Epidermal melanocyte (primary cell): ENCODE results near the gene C12orf42.

ENCODE experiments used
- DNase-seq: peaks from one replicate; pipeline ENCODE4 v3.0.0; 2011; ENCODE audit warnings: low spot score; ENCODE audit not compliant: insufficient read length

Gene C12orf42

DNA sequence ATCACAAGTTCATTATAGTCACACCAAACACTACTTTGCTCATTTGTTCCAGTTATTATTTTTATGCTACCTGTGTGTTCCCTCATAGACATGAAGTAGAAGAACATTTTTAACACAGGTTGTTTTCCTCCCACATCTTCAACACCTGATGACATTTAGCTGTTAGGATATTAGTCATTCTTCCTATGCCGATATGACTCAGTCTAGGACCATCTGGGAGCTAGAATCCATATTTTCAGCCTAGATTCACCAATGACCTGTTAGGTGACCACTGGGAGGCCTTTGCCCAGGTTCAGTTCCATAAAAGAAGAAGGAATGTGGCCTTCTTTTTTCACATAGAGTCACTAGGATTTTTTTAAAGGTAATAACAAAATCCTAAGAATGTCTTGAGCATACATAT lies 222.8 kb downstream of the C12orf42 start:
- no peak for DNase-seq

DNA sequence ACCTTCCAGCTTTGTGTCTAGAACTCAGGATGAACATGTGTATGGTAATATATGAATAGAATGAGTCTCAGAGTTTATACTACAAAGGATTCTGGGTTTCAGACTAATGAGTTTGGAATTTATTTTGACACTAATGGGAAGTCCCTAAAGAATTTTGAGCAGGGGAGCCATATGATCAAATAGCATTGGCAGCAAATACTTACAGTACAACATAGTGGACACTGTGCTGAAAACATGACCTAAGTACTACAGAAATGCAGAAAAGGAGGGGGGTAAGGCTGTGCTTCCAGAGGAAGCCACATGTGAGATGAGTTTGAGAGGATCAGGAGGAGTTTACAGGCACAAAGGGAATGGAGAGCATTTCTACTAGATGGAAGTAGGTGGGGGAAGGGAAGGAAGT lies 225.8 kb downstream of the C12orf42 start:
- no peak for DNase-seq

DNA sequence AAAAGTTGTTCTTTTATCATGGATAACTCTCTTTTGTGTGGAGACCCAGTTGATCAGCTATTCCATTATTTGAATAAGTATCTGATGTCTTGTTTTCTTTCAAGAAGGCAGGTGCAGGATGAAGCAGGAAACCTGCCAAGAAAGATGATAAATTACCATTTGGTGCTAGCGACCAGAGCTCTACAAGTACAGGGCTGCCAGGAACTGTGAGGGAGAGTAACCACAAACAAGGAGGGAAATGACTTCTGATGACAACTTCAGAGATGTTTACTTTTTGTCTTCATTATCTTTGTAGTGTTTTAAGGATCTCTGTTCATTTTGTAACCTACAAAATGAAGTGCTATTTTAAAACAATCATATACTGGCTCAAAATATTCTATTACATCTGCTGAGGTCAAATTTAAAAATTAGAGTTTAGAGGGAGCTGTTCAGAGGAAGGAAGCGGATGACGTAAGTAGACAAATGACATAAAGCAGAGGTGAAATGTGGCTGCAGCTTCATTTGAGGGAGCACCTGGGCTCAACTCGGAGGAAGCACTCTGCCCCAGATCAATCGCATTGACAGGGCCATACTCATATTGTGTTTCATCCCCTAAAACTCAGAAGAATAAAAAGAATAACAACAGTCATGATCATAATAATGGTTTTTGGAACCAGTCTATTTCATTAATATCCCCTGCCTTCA lies 226.8 kb downstream of the C12orf42 start:
- DNase-seq, result no peak

- no peak for DNase-seq
Measured at GRCh38 chr12:103257763-103258162, 238.0 kb downstream of the C12orf42 start.
